Thoracic aorta (tissue), 2 donors: ENCODE data around the gene SNCAIP. TPM values are rescaled to one million over a fixed set of nuclear protein-coding genes. Genes with fewer than 3 reads are reported as not detected.

Source experiments
- ATAC-seq: fragments of 150-250 bp; one replicate; pipeline ENCODE4 v1.8.0; 2017; ENCODE audit warnings: low read depth; ENCODE audit not compliant: insufficient number of reproducible peaks, low FRiP score
- DNase-seq: peaks from one replicate; pipeline ENCODE4 v3.0.0-alpha.2; 2020; ENCODE audit warnings: low spot score
- H3K27ac ChIP-seq, 2 donors: fragments of 200-600 bp; sonication (generic); 1 replicate in 1 of 2; 2 replicates in 1 of 2; pipeline ENCODE4 v1.5.1; 2016; ENCODE audit warnings: mild to moderate bottlenecking in 2 of 2, moderate library complexity in 2 of 2
- H3K27me3 ChIP-seq: fragments of 200-600 bp; sonication (generic); replicated peaks from 2 replicates; pipeline ENCODE4 v1.6.0; 2016; ENCODE audit warnings: mild to moderate bottlenecking; ENCODE audit not compliant: insufficient read depth
- H3K36me3 ChIP-seq: fragments of 200-600 bp; sonication (generic); one replicate; pipeline ENCODE4 v1.5.1; 2016
- H3K4me1 ChIP-seq, 2 donors: fragments of 200-600 bp; sonication (generic); 1 replicate in 1 of 2; 2 replicates in 1 of 2; pipeline versions ENCODE4 v1.5.1 to v1.6.0; 2016; ENCODE audit warnings: low read depth in 2 of 2, mild to moderate bottlenecking in 1 of 2; ENCODE audit not compliant: control insufficient read depth in 1 of 2
- H3K4me3 ChIP-seq: fragments of 200-600 bp; sonication (generic); 2 replicates; pipeline ENCODE4 v1.5.1; 2016; ENCODE audit warnings: mild to moderate bottlenecking
- H3K9me3 ChIP-seq: fragments of 200-600 bp; sonication (generic); 2 replicates; pipeline ENCODE4 v1.5.1; 2016
- total RNA-seq, 2 donors: library from RNA; depleted of rRNA; stranded (reverse); fragments of >200 nt; gene quantifications; one replicate each; pipeline versions ENCODE4 v1.1.0 to v1.2.3, GENCODE V29; 2016
- TF ChIP-seq, protein P1 (sequence below): fragments of 200-600 bp; sonication (generic); IDR thresholded peaks from one replicate; pipeline ENCODE4 v1.5.1; 2019; ENCODE audit warnings: antibody characterized with exemption

SNCAIP gene
- total RNA-seq, 2 donors from 2014 or later, result 4.5 to 8.5 TPM

DNA sequence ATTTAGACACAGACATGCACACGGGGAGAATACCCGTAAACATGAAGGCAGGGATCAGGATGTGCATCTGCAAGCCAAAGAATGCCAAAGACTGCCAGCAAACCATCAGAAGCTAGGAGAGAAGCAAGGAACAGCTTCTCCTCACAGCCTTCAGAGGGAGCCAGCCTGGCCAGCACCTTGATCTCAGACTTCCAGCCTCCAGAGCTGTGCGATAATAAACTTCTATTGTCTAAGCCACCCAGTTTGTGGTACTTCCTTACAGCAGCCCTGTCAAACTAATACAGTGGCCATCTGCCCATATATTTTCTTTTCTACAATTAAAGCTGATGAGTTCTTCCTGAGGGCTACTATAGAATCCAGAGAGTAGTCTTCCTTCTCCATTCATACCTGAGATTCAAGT, 135.0 kb downstream of the SNCAIP start:
- H3K4me1 ChIP-seq, result peaks cover 3 to 13% of the 10 kb centered on the region in 2 donors
- no peak overlapping the region for H3K4me3 ChIP-seq
- TF ChIP-seq, protein P1, sequence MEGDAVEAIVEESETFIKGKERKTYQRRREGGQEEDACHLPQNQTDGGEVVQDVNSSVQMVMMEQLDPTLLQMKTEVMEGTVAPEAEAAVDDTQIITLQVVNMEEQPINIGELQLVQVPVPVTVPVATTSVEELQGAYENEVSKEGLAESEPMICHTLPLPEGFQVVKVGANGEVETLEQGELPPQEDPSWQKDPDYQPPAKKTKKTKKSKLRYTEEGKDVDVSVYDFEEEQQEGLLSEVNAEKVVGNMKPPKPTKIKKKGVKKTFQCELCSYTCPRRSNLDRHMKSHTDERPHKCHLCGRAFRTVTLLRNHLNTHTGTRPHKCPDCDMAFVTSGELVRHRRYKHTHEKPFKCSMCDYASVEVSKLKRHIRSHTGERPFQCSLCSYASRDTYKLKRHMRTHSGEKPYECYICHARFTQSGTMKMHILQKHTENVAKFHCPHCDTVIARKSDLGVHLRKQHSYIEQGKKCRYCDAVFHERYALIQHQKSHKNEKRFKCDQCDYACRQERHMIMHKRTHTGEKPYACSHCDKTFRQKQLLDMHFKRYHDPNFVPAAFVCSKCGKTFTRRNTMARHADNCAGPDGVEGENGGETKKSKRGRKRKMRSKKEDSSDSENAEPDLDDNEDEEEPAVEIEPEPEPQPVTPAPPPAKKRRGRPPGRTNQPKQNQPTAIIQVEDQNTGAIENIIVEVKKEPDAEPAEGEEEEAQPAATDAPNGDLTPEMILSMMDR, result no peak
- H3K27me3 ChIP-seq, result no peaks in the 10 kb centered on the region
- ATAC-seq, result no peak
- peaks cover 7% of the 10 kb centered on the region for H3K36me3 ChIP-seq
- H3K27ac ChIP-seq, result no peak overlapping the region
- no peak for DNase-seq
- H3K9me3 ChIP-seq, result no peaks in the 10 kb centered on the region

DNA sequence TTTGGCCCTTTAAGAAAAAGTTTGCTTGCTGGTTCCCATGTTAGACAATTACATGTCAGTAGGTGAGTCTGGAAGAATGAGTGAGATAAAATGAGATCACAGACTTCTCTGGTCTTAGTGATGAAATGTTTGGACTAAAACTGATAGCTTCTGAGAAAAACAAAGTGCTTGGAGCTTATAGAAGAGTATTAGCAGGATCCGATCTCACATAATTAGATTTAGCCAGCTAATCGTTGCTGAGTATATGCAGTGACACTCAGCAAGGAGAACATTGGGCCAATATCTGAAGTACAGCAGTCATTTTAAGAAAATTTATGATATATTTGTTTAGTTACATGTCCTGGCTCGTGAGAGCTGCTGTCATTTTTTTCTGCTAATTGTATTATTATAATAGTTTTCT, 135.8 kb downstream of the SNCAIP start:
- TF ChIP-seq, protein P1, result no peak
- no peaks in the 10 kb centered on the region for H3K9me3 ChIP-seq
- H3K27ac ChIP-seq, result no peak overlapping the region
- peaks cover 0 to 4% of the 10 kb centered on the region in 2 donors for H3K4me1 ChIP-seq
- no peaks in the 10 kb centered on the region for H3K27me3 ChIP-seq
- no peak overlapping the region for H3K4me3 ChIP-seq
- DNase-seq (no peak), ATAC-seq (no peak)
- peaks cover 7% of the 10 kb centered on the region for H3K36me3 ChIP-seq

DNA sequence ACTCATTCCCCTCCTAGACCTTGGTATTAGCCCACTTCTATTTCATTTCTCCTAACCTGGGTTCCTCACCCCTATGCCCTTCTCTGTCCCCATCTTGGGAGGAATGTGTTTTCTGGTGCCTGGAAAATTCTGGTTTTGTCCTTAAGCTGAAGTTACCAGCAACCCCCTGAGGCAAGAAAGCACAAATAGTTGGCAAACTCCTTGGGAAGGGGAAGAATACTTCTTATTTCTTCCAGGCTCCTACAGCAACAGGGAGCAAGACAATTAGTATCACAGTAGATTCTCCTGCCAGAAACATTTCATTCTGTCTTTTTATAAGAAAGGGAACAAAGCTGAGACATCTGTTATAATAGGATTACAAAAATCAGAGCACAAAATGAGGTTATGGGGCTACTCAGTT, 142.5 kb downstream of the SNCAIP start:
- TF ChIP-seq, protein P1, result no peak
- no peak for ATAC-seq
- DNase-seq, result no peak

DNA sequence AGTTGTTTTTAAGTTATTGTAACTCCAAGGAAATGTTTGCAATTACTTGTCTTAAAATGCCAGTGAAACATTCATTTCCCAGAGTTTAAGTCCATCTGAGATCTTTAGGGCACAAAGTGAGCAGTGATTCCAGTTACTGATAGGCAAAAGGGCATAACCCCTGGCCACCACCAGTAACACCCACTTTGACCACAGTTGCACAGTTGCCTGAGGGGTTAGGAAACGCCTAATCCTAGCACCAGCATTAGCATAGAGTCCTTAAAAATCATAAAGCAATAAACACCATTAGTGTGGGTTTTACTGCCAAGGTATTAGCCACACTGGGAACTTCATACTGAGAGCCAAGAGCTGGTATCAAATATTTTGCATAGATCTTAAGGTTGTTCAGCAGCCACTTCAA, 143.9 kb downstream of the SNCAIP start:
- H3K4me1 ChIP-seq, result peaks cover 2 to 3% of the 10 kb centered on the region in 2 donors
- H3K9me3 ChIP-seq, result no peaks in the 10 kb centered on the region
- DNase-seq (no peak), ATAC-seq (no peak)
- no peak overlapping the region for H3K4me3 ChIP-seq
- TF ChIP-seq, protein P1, result no peak
- H3K27ac ChIP-seq, result no peak overlapping the region
- no peaks in the 10 kb centered on the region for H3K27me3 ChIP-seq
- peaks cover 4% of the 10 kb centered on the region for H3K36me3 ChIP-seq

More for the DNA sequence above, 142.5 kb downstream of the SNCAIP start:
- no peaks in the 10 kb centered on the region for H3K9me3 ChIP-seq
- H3K4me1 ChIP-seq, result peaks cover 2 to 3% of the 10 kb centered on the region in 2 donors
- peaks cover 7% of the 10 kb centered on the region for H3K36me3 ChIP-seq
- H3K27me3 ChIP-seq, result no peaks in the 10 kb centered on the region
- H3K27ac ChIP-seq, result no peak overlapping the region
- H3K4me3 ChIP-seq, result no peak overlapping the region

DNA sequence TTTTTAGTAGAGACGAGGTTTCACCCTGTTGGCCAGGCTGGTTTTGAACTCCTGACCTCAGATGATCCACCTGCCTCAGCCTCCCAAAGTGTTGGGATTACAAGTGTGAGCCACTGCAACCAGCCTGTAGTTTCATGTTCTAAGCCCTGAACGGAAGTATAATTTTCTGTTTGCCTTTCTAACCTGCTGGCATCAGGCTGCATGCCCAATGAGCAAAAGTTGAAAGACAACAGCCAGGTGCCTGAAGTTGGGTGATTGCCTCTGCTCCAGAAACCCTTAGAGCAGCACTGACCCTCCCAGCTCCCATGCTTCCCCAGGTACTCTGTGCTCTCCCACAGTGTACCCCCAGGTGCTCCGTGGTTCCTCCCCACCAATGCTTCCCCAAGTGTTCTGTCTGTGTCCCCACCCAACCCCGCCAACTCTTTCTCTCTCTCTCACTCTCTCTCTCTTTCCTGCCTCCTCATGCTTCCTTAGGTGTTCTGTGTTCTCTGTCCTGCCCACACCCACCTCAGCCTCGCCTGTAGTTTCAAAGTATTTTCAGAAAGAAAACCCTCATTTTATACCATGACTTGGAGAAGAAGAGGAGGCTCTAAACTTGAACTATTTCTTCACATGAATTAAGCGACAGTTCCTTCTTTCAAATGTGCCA, 145.3 kb downstream of the SNCAIP start:
- H3K27me3 ChIP-seq, result no peaks in the 10 kb centered on the region
- H3K9me3 ChIP-seq, result no peaks in the 10 kb centered on the region
- ATAC-seq (no peak), DNase-seq (no peak)
- H3K4me3 ChIP-seq, result no peak overlapping the region
- peaks cover 2 to 3% of the 10 kb centered on the region in 2 donors for H3K4me1 ChIP-seq
- H3K36me3 ChIP-seq, result no peaks in the 10 kb centered on the region
- H3K27ac ChIP-seq, result no peak overlapping the region
- TF ChIP-seq, protein P1, result no peak
